Activated B cell treated with CpG ODN at 0.5 μM for 24 hours (primary cell): Measurements from ENCODE around the gene GABRQ. TPM values are rescaled to one million over a fixed set of nuclear protein-coding genes. Genes with fewer than 3 reads are reported as not detected.

ENCODE experiments used
- ATAC-seq: fragments of 200-7000 bp; cut with Tn5 transposase; one replicate; pipeline ENCODE4 v1.10.0; 2021; ENCODE audit warnings: low read depth, mild to moderate bottlenecking, moderate library complexity
- CTCF ChIA-PET: fragments of 350-600 bp; sonication (Branson Sonifier 250); formaldehyde crosslinking; loops from one replicate; lab custom pipeline; 2021; ENCODE audit warnings: antibody characterized with exemption; lab: Charles Lee
- POLR2A ChIA-PET: fragments of 350-600 bp; sonication (Branson Sonifier 250); formaldehyde crosslinking; loops from one replicate; lab custom pipeline; 2021; ENCODE audit warnings: antibody characterized with exemption; lab: Charles Lee
- DNase-seq: peaks from one replicate; pipeline ENCODE4 v3.0.0; 2022
- H3K27ac Mint-ChIP-seq: one replicate; pipeline ENCODE4 v1.8.0; 2020; ENCODE audit warnings: mixed read lengths
- H3K27me3 Mint-ChIP-seq: one replicate; pipeline ENCODE4 v1.8.0; 2021; ENCODE audit warnings: mixed read lengths
- H3K36me3 Mint-ChIP-seq: one replicate; pipeline ENCODE4 v1.8.0; 2021; ENCODE audit warnings: low read depth, mixed read lengths
- H3K4me1 Mint-ChIP-seq: one replicate; pipeline ENCODE4 v1.8.0; 2021; ENCODE audit warnings: mixed read lengths
- H3K4me3 Mint-ChIP-seq: one replicate; pipeline ENCODE4 v1.8.0; 2020; ENCODE audit warnings: mild to moderate bottlenecking, mixed read lengths
- H3K9me3 Mint-ChIP-seq: one replicate; pipeline ENCODE4 v1.8.0; 2020; ENCODE audit warnings: mixed read lengths
- CTCF ChIP-seq: fragments of 200-600 bp; IDR thresholded peaks from one replicate; pipeline ENCODE4 v1.8.0; 2022; ENCODE audit warnings: antibody characterized with exemption, mild to moderate bottlenecking
- intact Hi-C: fragments of 100-400 bp; cut with micrococcal nuclease; formaldehyde crosslinking; loops from one replicate; pipeline ENCODE4 v1.15.1; 2024
- total RNA-seq: library from RNA; stranded (reverse); gene quantifications from 2 replicates; pipeline ENCODE4 v1.2.3, GENCODE V29; 2022

The GABRQ gene
- total RNA-seq, 1 donor from 2014 or later, result not detected

- Mint-ChIP-seq H3K27ac (no peak overlapping the region), H3K36me3 (no peaks in the 10 kb centered on the region), H3K4me1 (no peaks in the 10 kb centered on the region), H3K4me3 (no peak overlapping the region), H3K9me3 (no peaks in the 10 kb centered on the region), H3K27me3 (no peaks in the 10 kb centered on the region)
- no peak for TF ChIP-seq CTCF
- intact Hi-C loops, result no loop called here
- DNase-seq, result no peak
- ATAC-seq, result no peak
- ChIA-PET POLR2A (no interaction called here), CTCF (no interaction called here)
These were observed 10.3 kb downstream of the GABRQ start for GRCh38 chrX:152647978-152648377.

DNA sequence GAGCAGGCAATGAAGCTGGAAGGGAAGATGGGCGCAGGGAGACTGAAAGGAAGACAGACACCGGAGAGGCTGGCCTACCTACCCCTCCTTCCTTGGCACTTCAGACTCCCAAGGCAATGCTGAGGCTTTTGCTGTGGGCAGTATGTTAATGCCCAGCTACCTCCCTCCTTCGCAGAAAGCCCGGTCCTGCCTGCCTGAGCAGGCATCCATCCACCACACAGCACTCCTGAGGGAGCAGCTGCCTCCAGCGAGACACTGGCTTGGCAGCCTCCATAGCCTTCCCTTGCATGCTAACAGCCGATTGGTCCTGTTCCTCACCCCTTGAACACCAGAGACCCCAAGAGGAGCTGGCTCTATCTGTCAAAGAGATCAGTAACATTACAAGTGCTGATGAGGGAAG, 14.4 kb downstream of the GABRQ start:
- intact Hi-C loops, result no loop called here
- H3K27ac Mint-ChIP-seq, result no peak overlapping the region

DNA sequence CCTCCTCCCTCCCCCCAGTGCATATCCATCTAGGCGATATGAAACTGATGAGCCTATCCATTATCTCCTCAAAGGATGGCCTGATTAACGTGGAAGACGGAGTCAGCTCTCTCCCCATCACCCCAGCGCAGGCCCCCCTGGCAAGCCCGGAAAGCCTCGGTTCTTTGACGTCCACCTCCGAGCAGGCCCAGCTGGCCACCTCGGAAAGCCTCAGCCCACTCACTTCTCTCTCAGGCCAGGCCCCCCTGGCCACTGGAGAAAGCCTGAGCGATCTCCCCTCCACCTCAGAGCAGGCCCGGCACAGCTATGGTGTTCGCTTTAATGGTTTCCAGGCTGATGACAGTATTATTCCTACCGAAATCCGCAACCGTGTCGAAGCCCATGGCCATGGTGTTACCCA, 14.8 kb downstream of the GABRQ start:
- no peaks in the 10 kb centered on the region for H3K9me3 Mint-ChIP-seq
- peaks cover 2% of the 10 kb centered on the region for H3K27me3 Mint-ChIP-seq
- CTCF ChIA-PET, result no interaction called here
- H3K36me3 Mint-ChIP-seq, result no peaks in the 10 kb centered on the region
- H3K27ac Mint-ChIP-seq, result no peak overlapping the region
- DNase-seq, result no peak
- no peaks in the 10 kb centered on the region for H3K4me1 Mint-ChIP-seq
- TF ChIP-seq CTCF, result no peak
- no peak overlapping the region for H3K4me3 Mint-ChIP-seq
- no peak for ATAC-seq
- intact Hi-C loops, result no loop called here
- POLR2A ChIA-PET, result no interaction called here

More for the DNA sequence above, 14.4 kb downstream of the GABRQ start:
- no peak overlapping the region for H3K4me3 Mint-ChIP-seq
- CTCF ChIA-PET, result no interaction called here
- DNase-seq (no peak), ATAC-seq (no peak)
- peaks cover 2% of the 10 kb centered on the region for H3K27me3 Mint-ChIP-seq
- TF ChIP-seq CTCF, result no peak
- POLR2A ChIA-PET, result no interaction called here
- H3K9me3 Mint-ChIP-seq, result no peaks in the 10 kb centered on the region
- no peaks in the 10 kb centered on the region for H3K4me1 Mint-ChIP-seq
- H3K36me3 Mint-ChIP-seq, result no peaks in the 10 kb centered on the region

DNA sequence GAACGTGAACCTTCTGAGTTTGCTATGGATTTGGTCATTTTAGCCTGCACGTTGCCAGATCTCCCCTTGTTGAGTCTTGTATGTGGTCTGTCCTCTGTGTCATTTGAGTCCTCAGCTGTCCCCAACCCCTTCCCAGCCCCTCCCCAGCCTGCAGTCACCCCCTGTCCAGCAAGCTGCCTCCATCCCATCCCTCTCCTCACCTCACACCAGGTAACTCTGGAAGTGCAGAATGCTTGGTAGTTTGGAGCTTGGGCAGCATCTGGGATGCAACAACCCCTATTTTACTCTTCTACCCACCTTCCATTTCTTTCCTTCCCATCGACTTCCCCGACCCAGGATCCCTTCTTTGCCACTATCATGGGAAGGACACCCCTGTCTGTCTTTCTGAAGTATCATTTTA, 18.4 kb downstream of the GABRQ start:
- ATAC-seq, result no peak
- TF ChIP-seq CTCF, result no peak
- Mint-ChIP-seq H3K9me3 (no peaks in the 10 kb centered on the region), H3K36me3 (no peaks in the 10 kb centered on the region), H3K4me1 (no peaks in the 10 kb centered on the region), H3K27me3 (peaks cover 2% of the 10 kb centered on the region), H3K27ac (no peak overlapping the region), H3K4me3 (no peak overlapping the region)
- ChIA-PET POLR2A (no interaction called here), CTCF (no interaction called here)
- intact Hi-C loops, result no loop called here
- no peak for DNase-seq

DNA sequence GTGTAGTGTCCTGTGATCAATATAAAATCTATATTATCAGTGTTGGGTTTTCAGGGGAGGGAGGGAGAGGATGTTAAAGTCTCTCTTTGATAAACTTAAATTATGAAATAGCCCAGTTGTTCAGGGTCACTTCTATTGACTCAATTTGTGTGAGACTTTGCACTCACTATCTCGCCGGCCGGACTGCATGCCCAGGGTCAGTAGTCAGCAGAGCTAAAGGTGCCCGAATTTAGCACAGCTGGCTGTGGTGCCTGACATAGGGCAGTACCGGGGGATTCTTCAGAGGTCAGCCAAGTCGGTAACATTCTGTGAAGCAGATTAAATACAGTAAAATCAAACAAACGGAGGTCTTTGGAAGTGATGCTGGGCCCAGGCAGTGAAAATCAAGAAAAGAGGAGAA, 19.2 kb downstream of the GABRQ start:
- intact Hi-C loops, result no loop called here
- TF ChIP-seq CTCF, result no peak
- Mint-ChIP-seq H3K9me3 (no peaks in the 10 kb centered on the region), H3K4me1 (no peaks in the 10 kb centered on the region), H3K4me3 (no peak overlapping the region), H3K36me3 (no peaks in the 10 kb centered on the region), H3K27me3 (peaks cover 2% of the 10 kb centered on the region), H3K27ac (no peak overlapping the region)
- DNase-seq, result no peak
- no peak for ATAC-seq
- ChIA-PET CTCF (no interaction called here), POLR2A (no interaction called here)
